RPMI7951 (cell line): ENCODE results near the gene FAM163B. TPM values are rescaled to one million over a fixed set of nuclear protein-coding genes. Genes with fewer than 3 reads are reported as not detected.

Source experiments
- DNase-seq: peaks from one replicate; pipeline ENCODE4 v3.0.0-alpha.2; 2012; ENCODE audit warnings: low read depth
- total RNA-seq: library from RNA; depleted of rRNA; stranded (reverse); fragments of >200 nt; shearing (Covaris generic); gene quantifications from 2 replicates; pipeline ENCODE4 v1.2.3, GENCODE V29; 2014

Gene FAM163B
- total RNA-seq, 1 experiment from 2014 or later: 1.1 TPM

GRCh38 chr9:133582501-133583045 is 26.6 kb downstream of the FAM163B start:
- DNase-seq: no peak

DNA sequence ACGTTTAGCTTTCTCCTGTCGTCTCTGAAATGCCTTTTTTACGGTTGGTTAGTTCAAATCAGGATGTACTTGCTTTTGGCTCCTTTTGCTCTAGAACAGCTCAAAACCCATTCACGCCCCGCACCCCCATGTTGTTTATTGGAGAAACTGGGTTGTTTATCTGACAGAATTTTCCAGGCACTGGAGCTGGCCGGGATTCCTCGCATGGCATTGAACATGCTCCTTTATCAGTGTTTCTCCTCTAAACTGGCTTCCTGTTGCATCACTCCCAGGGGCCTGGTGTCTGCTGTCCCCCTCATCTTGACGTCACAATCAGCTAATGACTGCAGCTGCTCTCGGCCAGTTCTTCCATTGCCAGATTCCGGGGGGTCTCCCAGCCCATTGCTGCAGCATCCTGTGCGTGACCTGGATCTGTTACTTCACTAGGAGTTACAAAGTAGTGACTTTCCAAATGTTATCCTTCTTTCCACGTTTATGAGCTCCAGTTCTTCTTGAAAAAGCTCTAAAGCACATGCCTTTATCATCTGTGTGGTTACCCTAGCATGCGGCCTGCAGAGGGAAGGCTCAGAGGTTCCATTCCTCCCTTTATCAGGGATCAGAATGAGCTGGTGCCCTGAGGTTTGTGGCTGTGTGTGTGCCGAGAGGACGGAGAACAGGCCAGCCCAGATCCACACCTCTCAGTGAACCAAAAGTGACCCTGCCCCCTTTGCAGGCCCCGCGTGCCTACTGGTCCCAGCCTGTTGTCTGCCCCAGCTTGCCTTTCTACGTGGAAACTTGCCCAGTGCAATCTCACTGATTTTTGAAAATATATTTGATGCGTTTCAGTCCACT is 27.5 kb downstream of the FAM163B start:
- DNase-seq: no peak

- no peak for DNase-seq
Observed at GRCh38 chr9:133581011-133581410, 28.2 kb downstream of the FAM163B start.

DNA sequence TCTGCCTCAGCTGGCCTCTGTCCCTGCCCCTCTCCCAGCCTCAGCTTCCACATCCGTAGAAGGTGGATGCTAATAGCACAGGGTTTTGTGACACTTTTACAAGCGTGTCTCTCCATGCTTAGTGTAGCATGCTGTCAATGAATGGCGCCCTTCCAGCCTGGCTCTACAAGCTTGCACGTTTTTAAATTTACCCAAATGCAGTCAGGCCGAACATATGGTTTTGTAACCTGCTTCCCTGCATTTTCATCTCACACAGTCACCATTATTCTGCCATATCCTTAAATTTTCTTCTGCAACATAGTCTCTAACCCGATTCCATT is 28.8 kb downstream of the FAM163B start:
- no peak for DNase-seq

DNA sequence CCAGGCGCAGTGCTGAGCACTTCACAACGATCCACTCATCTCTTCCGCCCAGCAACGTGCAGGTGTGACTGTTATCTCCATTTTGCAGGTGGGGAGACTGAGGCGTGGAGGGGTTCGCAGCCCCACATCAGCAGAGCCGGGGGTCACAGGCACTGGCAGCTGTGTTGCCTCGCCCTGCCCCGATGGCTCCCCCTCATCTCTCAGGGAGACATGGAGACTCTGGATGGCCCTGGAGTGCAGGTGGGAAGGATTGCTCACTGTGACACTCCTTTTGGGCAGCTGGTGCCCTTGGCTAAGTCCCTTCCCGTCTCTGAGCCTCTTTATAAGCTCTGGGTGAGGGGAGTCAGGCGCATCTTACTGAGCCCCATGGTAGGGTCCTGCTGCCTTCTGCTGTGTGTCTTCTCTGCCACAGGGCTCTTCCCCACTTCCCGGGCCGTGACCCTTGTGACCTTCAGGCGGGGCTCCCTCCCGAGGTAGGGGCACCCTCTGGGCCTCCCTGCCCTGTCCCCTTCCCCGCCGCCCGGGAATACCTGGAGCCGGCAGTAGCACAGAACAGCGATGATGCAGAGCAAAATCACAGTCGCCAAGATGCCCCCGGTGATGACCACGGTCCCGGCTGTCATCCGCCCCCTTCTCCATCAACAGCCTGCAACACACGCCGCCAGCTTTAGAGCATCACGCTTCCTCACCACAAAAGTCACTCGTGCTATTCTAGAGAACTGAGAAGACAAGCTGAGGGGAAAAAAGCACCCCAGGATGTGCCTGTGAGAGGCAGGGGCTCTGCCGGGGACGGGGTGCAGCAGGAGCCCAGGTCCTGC is 29.4 kb downstream of the FAM163B start:
- no peak for DNase-seq

DNA sequence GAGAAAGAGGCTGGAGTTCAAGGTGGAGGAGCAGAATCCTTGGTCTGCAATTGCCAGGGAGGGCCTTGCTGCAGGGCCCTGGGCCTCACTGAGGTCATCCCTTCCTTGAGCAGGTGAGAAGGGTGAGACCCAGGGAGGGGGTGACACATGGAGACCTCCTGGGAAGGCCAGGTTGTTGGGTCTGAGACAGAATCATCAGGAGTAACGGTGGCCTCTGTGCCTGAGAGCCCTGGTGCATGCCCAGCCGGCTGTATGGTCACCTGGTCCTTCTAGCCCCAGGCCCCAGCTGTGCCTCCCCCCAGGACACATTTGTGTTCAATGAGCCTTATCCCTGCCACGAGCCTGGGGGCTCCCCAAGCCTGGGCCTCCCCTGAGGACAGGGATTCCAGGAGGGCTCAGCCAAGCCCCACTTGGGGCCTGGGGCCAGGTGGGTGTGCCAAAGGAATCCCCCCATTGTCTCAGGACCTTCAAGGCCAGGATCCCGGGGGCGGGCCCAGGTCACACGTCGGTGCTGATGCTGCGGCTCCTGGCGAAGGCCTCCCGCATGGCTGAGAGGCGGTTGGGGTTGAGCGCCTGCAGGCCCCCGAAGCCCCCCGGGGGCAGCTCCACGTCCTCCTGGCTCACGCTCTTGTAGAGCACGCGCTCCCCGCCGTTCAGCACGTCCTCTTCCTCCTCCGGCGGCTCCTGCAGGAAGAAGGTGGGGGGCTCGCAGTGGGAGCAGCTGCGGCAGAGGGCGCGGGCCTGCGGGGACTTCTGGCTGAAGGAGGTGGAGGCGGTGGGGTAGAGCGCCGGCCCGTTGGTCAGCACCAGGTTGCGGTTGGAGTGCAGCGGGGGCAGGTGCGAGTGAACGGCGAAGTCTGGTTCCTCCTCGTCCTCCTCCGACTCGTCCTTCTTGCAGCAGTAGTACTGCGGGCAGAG is 30.4 kb downstream of the FAM163B start:
- no peak for DNase-seq

- DNase-seq: no peak
Observed at GRCh38 chr9:133577737-133578112, 31.5 kb downstream of the FAM163B start.

GRCh38 chr9:133576875-133577736 is 32.1 kb downstream of the FAM163B start:
- DNase-seq: peak; percentile 67

DNA sequence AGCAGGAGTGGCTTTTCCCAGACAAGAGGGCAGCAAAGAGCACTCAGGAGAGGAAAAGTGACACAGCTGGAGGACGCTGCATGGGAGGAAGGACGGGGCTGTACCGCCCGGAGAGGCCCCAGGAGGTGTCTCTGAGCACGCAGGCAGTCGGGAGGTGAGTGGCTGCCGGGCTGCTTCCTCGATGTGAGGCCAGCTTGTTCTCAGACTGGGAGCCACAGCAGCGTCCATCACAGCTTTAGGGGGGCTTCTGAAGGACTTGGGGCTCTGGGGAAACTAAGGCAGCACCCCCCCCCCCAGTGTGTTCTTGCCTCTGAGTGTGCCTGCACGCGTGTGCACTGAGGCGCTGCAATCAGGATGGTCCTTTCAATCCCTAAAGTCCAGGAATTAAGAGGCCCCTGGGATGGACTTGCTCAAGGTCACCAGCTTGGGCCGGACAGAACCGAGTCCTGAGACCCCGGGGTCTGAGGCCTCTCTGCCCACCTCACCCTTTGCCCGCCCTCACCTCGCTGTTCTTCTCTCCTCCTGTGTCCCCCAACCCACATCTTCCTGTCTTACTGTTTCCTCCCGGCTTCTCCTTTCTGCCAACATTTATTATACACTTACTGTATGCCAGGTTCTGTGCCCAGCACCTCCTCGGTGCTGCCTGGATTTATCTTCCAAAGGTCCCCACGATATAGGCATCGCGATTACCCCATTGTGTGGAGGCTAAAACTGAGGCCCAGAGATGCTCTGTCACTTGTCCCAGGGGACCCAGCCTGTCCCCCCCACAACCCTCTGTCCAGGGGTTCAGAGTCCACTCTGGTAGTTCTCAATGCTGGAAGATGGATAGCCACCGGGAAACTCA is 32.9 kb downstream of the FAM163B start:
- no peak for DNase-seq

DNA sequence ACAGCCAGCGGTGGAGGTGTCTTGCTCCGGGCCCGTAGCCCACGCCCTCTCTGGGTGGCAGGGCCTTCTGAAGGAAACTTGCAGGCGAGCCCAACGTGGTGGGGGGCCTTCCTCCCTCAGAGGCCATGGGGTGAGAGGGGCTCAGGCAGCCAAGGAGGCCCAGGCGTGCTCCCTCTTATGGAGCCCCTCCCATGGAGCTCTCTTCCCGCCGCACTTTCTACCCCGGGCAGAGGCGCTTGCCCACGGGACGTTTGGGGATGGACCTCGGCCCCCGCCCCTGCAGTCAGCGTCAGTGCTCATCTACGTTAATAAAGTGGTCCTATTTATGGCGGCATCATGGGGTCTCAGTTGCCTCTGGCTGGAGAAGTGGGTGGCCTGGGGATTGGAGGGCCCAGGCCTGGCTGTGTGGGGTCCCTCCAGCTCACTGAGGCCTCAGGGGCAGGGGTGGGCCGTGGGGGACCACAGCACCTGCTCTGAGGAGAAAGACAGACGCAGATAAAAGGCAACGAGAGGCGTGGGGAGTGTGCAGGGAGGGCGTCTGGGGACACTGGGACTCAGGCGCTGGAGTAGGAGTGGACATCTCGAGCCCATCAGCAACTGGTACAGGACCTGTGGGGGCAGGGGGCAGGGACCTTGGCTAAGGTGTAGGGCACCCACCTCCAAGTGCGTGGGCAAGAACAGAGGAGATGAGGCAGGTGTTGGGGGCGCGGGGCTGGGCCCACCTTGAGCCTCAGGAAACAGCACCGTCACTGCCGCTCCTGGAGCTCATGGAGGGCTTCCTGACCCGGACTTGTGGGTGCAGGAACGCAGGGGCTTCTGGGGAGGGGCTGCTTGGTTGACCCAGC is 33.8 kb downstream of the FAM163B start:
- no peak for DNase-seq

DNA sequence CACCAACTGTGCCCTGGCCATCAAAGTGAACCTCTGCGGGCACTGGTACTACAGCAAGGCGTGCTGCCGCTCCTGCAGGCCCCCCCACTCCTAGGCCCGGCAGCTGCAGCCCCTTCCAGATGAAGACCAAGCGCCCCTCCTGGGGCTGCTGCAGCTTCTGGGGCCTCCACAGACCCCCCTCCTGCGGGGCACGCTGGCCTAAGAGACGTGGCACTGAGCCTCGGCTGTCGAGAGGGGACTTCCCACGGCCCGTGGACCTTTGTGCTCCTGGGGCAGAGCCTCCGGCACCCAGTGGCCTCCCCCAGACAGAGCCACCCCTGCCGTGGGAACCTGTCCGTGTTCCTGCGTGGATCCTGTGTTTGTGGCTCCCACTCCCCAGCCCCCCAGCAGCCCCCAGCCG is 34.4 kb downstream of the FAM163B start:
- no peak for DNase-seq

DNA sequence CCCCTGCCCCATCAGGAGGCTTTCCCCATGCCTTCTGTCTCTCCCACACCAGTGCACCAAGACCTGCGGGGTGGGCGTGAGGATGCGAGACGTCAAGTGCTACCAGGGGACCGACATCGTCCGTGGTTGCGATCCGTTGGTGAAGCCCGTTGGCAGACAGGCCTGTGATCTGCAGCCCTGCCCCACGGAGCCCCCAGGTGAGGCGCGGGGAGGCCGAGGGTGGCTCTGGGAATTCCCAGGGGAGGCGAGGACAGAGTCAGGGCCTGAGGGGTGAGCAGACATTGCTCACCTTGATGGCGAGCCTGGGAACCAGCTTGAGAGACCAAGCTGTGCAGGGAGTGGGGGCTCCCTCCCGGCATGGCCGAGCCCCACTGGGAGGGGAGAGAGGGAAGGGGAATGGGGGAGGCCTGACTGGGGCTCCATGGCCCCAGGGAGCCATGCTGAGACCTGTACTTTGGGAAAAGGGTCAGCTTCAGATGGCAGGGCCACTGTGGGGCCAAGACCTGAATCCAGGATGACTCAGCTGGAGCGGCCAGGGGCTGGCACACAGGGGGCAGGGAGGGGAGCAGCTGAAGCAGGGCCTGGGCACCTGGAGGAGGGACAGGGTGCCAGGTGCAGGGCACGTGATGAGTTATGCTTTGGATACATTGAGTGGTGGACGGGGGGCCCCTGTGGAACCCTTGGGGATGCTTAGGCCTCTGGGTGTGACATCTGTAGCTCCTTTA is 35.2 kb downstream of the FAM163B start:
- no peak for DNase-seq

DNA sequence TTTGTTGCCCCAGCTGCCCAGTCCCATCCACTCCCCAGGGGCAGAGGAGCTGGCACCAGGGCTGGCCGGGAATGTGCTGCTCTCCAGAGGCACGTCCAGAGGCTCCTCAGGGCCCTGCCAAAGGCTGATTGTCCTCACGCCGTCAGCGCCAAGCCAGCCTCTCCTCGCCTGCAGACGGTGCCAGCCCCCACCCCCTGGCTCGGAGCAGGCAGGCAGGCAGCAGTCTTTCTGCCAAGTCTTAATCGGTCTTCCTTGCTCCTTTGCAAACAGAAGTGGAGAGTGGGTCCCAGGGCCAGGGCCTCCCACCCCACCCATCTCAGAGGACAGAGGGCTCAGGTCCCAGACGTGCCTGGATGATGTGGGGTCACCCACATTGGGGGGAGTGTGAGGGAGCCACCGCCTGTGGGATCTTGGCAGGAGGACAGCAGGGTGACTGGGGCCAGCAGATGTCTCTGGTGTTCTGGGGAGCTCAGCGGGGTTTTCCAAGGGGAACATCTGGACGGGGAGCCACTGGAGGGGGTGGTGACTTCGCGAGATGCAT is 36.3 kb downstream of the FAM163B start:
- DNase-seq: peak; percentile 71

DNA sequence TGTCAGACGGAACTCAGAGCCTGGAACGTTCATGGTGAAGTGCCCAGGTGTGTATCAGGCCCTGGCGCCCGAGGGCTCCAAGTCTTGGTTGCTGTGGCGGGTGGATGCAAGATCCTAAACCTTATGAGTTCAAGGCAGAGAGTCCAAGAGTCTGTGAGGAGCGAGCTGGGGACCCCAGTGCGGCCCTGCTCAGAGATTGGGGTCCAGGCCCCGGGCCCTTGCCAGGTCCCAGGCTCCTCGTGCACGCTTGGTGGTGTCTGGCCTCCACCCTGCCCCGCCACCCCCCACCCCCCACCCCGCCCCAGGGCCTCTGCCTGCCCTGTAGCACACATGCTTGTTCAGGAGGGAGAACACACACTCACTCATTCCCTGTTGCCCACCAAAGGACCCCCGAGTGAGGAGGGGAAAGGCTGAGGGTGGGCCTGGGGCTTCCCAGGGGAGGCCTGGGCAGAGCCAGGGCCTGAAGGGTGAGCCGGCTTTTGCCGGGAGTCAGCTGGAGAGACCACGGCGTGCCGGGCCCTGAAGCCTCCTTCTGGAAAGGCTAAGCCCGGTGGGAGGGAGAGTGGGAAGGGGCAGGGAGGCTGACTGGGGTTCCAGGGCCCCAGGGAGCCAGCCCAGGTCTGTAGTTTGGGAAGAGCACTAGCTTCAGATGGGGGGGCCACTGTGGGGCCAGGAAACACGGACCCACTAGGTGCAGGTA is 37.1 kb downstream of the FAM163B start:
- DNase-seq: no peak

DNA sequence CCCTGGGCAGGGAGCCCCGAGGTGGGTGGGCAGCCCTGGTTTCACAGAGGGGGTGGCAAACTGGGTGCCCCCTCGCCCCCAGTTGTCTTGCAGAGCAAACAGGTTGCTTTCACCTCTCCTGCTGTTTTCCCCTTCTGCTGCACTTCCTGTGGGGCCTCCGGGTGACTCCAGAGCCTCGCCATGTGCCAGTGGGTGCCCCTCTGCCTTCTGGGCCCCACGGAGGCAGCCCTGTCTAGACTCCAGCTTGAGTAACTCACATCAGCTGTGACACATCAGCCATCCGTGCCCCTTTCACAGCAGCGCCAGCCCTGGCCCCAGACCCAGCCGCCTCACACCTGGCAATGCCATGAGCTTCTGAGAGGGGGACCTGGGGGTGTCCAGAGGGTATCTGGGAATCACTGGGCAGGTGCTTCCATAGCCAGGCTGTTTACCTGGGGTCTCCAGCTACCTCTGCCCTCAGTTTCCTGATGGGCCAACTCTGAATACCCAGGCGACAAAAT is 37.7 kb downstream of the FAM163B start:
- no peak for DNase-seq

DNA sequence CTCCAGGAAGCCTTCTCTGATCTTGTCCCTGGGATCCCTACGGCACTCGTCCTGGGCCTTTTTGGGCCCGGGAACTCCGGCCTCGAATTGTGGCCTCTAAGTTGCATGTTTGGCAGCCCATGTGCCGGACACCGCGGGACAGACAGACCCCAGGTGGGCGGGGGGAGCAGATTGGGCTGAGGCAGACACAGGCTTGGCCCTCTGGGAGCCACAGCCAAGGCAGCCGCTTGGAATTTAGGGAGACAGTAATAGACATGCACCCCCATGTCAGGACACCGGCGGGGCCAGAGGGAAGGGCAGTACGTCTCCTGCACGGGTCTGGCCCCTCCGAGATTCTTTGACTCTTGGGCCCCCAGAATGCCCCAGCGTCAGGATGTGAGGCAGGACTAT is 38.5 kb downstream of the FAM163B start:
- DNase-seq: no peak
